Mesendoderm (in vitro differentiated cells): ENCODE measurements around the gene TRAF7.

Experiments used
- DNase-seq: peaks from one replicate; pipeline ENCODE4 v3.0.0; 2013
- H2AK5ac ChIP-seq: 2 replicates; pipeline ENCODE4 v1.6.1; 2013; ENCODE audit warnings: low read length, inconsistent platforms
- H2BK120ac ChIP-seq: 2 replicates; pipeline ENCODE4 v1.6.1; 2013; ENCODE audit warnings: low read depth, mild to moderate bottlenecking, low read length, moderate library complexity, mixed read lengths
- H2BK15ac ChIP-seq: replicated peaks from 2 replicates; pipeline ENCODE4 v1.6.1; 2013; ENCODE audit warnings: low read depth, mild to moderate bottlenecking, moderate library complexity
- H2BK5ac ChIP-seq: 2 replicates; pipeline ENCODE4 v1.6.1; 2013; ENCODE audit warnings: low read length, inconsistent platforms
- H3K18ac ChIP-seq: 2 replicates; pipeline ENCODE4 v1.6.1; 2013; ENCODE audit warnings: mild to moderate bottlenecking, low read length, mixed read lengths
- H3K23ac ChIP-seq: one replicate; pipeline ENCODE4 v1.6.1; 2013; ENCODE audit warnings: low read length
- H3K27ac ChIP-seq: 2 replicates; pipeline ENCODE4 v1.5.1; 2013; ENCODE audit warnings: low read depth, mild to moderate bottlenecking, inconsistent platforms, low read length, moderate library complexity
- H3K27me3 ChIP-seq: 2 replicates; pipeline ENCODE4 v1.6.1; 2013; ENCODE audit warnings: low read length, control low read depth, mild to moderate bottlenecking, inconsistent platforms; ENCODE audit not compliant: insufficient read depth, poor library complexity
- H3K36me3 ChIP-seq: 2 replicates; pipeline ENCODE4 v1.6.1; 2013; ENCODE audit warnings: low read length, inconsistent platforms; ENCODE audit not compliant: control insufficient read depth, insufficient read depth
- H3K4ac ChIP-seq: one replicate; pipeline ENCODE4 v1.6.1; 2013; ENCODE audit warnings: low read depth, mild to moderate bottlenecking, low read length, moderate library complexity
- H3K4me1 ChIP-seq: 2 replicates; pipeline ENCODE4 v1.6.1; 2013; ENCODE audit warnings: low read depth, low read length, inconsistent platforms; ENCODE audit not compliant: control insufficient read depth
- H3K4me2 ChIP-seq: 2 replicates; pipeline ENCODE4 v1.6.1; 2013; ENCODE audit warnings: low read length
- H3K4me3 ChIP-seq: 2 replicates; pipeline ENCODE4 v1.5.1; 2013; ENCODE audit warnings: mild to moderate bottlenecking, low read length
- H3K56ac ChIP-seq: one replicate; pipeline ENCODE4 v1.6.1; 2013; ENCODE audit warnings: low read length
- H3K79me1 ChIP-seq: 2 replicates; pipeline ENCODE4 v1.6.1; 2013; ENCODE audit warnings: low read length, inconsistent platforms
- H3K79me2 ChIP-seq: 2 replicates; pipeline ENCODE4 v1.6.1; 2013; ENCODE audit warnings: mild to moderate bottlenecking, low read length; ENCODE audit not compliant: control insufficient read depth, insufficient read depth
- H3K9ac ChIP-seq: 2 replicates; pipeline ENCODE4 v1.6.1; 2013; ENCODE audit warnings: low read length, inconsistent platforms
- H4K5ac ChIP-seq: one replicate; pipeline ENCODE4 v1.6.1; 2013; ENCODE audit warnings: low read length
- H4K8ac ChIP-seq: one replicate; pipeline ENCODE4 v1.6.1; 2013; ENCODE audit warnings: low read depth, mild to moderate bottlenecking, control low read depth, low read length, moderate library complexity
- WGBS: extraction: QIAGEN DNeasy Blood & Tissue Kit; methylation state at CpG from one replicate; pipeline ENCODE4 v1.1.7; 2013; ENCODE audit warnings: low lambda C conversion rate, missing lambda C conversion rate; ENCODE audit not compliant: insufficient coverage; ENCODE audit errors: extremely low coverage; 5-methylcytosine and 5-hydroxymethylcytosine counted together

Gene TRAF7

DNA sequence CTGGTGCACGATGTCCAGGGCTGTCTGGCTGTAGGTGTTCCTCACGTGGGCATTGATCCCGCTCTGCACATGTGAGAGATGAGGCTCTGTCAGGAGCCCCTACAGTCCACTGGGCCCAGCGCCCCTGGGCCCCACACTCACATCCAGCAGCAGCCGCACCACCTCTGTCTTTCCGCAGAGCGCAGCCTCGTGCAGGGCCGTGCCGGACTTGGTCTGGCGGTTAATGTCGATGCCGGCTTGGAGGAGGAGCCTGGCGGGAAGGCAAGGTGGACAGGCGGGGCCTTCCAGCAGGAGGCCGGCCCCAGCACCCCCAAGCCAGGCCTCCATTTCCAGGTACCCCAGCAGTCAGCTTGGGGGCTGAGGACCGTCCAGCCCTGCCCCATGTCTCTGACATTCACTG lies 31.6 kb downstream of the TRAF7 start:
- Histone ChIP-seq H3K4ac (no peak overlapping the region), H2AK5ac (no peak overlapping the region), H2BK5ac (no peak overlapping the region), H3K18ac (no peak overlapping the region), H3K79me2 (no peaks in the 10 kb centered on the region), H3K9ac (no peak overlapping the region), H3K4me1 (no peaks in the 10 kb centered on the region), H3K27ac (no peak overlapping the region), H4K5ac (no peak overlapping the region), H3K23ac (no peak overlapping the region), H3K36me3 (no peaks in the 10 kb centered on the region), H3K56ac (no peak overlapping the region), H4K8ac (no peak overlapping the region), H3K27me3 (no peaks in the 10 kb centered on the region), H2BK15ac (no peak overlapping the region), H2BK120ac (no peak overlapping the region), H3K4me3 (no peak overlapping the region), H3K4me2 (no peak overlapping the region), H3K79me1 (no peaks in the 10 kb centered on the region)
- DNase-seq, result no peak
- no CpG with 5 or more reads among the region's 17 CpGs for WGBS

DNA sequence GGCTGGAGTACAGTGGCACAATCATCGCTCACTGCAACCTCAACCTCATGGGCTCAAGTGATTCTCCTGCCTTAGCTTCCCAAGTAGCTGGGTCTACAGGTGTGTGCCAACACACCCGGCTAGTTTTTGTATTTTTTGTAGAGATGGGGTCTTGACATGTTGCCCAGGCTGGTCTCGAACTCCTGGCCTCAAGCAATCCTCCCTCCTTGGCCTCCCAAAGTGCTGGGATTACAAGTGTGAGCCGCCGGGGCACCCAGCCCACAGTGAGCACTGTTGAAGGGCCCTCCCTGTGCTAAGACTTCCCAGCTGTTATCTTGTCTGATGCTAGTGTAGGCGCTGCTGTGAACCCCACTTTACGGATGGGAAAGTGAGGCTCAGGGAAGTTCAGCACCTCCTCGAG lies 32.8 kb downstream of the TRAF7 start:
- H3K9ac ChIP-seq, result no peak overlapping the region
- DNase-seq, result no peak
- no peak overlapping the region for H3K23ac ChIP-seq
- H3K56ac ChIP-seq, result no peak overlapping the region
- H3K27me3 ChIP-seq, result no peaks in the 10 kb centered on the region
- no peak overlapping the region for H3K18ac ChIP-seq
- no peak overlapping the region for H3K27ac ChIP-seq
- no peaks in the 10 kb centered on the region for H3K36me3 ChIP-seq
- no peak overlapping the region for H3K4me3 ChIP-seq
- no peak overlapping the region for H3K4me2 ChIP-seq
- no peak overlapping the region for H4K8ac ChIP-seq
- H3K79me1 ChIP-seq, result no peaks in the 10 kb centered on the region
- no peak overlapping the region for H3K4ac ChIP-seq
- no peak overlapping the region for H2BK5ac ChIP-seq
- H2BK15ac ChIP-seq, result no peak overlapping the region
- no CpG with 5 or more reads among the region's 8 CpGs for WGBS
- H2BK120ac ChIP-seq, result no peak overlapping the region
- no peaks in the 10 kb centered on the region for H3K79me2 ChIP-seq
- H4K5ac ChIP-seq, result no peak overlapping the region
- H3K4me1 ChIP-seq, result no peaks in the 10 kb centered on the region
- no peak overlapping the region for H2AK5ac ChIP-seq

DNA sequence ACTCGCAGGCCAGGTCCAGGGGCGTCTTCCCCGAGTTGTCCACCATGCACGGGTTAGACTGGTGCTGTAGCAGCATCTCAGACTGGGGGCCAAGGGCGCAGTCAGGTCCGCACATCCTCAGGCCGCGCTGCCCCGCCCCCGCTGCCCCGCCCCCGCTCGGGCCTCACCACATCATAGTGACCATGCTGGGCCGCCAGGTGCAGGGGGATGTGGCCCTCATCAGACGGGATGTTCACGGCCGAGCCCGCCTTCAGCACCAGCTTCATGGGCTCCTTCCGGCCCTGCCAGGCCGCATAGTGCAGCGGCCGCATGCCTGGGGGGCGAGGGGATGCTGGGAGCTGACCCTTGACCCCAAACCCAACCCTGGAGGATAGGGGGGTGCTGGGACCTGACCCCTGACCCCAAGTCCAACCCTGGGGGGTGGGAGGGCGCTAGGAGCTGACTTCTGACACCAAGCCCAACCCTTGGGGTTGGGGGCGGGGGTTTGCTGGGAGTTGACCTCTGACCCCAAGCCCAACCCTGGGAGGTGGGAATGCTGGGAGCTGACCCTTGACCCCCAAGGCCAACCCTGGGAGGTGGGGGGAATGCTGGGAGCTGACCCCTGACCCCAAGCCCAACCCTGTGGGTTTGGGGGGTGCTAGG lies 33.8 kb downstream of the TRAF7 start:
- no peak overlapping the region for H2BK5ac ChIP-seq
- H3K79me2 ChIP-seq, result no peaks in the 10 kb centered on the region
- no peak overlapping the region for H2AK5ac ChIP-seq
- no CpG with 5 or more reads among the region's 25 CpGs for WGBS
- no peak overlapping the region for H4K5ac ChIP-seq
- no peak overlapping the region for H3K4me3 ChIP-seq
- H2BK120ac ChIP-seq, result no peak overlapping the region
- H3K23ac ChIP-seq, result no peak overlapping the region
- no peak overlapping the region for H3K56ac ChIP-seq
- H3K27ac ChIP-seq, result no peak overlapping the region
- H3K18ac ChIP-seq, result no peak overlapping the region
- DNase-seq, result no peak
- no peak overlapping the region for H3K4me2 ChIP-seq
- H2BK15ac ChIP-seq, result no peak overlapping the region
- no peak overlapping the region for H3K9ac ChIP-seq
- no peak overlapping the region for H4K8ac ChIP-seq
- no peaks in the 10 kb centered on the region for H3K4me1 ChIP-seq
- no peaks in the 10 kb centered on the region for H3K79me1 ChIP-seq
- no peak overlapping the region for H3K4ac ChIP-seq
- H3K27me3 ChIP-seq, result no peaks in the 10 kb centered on the region
- H3K36me3 ChIP-seq, result no peaks in the 10 kb centered on the region

DNA sequence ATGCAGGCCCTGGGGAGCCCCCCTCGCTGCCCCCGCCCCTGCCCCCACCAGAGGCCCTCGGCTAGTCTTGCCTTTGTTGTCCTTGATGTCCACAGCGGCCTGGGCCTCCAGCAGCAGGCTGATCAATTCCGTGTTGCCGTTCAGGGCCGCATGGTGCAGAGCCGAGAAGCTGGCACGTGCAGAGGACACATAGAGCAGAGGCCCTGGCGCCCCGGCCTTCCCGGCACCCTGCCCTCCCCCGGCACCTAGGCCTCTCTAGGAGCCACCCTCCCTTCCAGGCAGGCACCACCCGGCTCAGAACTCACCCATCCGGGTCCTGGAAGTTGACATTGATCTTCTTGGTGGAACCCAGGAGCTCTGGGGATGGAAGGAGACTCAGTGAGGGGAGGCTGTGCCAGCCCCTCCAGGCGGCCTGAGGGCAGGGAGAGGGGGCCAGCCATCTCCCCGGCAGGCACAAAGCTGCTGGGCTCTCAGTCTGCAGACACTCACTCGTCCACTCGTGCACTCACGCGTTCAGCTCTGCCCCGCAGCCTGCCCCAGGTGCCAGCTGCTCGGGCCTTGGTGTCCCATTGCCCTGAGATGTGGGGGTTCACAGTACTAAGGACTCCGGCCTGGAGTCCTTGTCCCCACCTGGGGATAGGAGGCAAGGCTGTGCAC lies 34.5 kb downstream of the TRAF7 start:
- Histone ChIP-seq H3K4me3 (no peak overlapping the region), H3K27ac (no peak overlapping the region), H2BK120ac (no peak overlapping the region), H3K23ac (no peak overlapping the region), H2BK5ac (no peak overlapping the region), H3K79me1 (no peaks in the 10 kb centered on the region), H3K9ac (no peak overlapping the region), H4K8ac (no peak overlapping the region), H3K36me3 (no peaks in the 10 kb centered on the region), H3K79me2 (no peaks in the 10 kb centered on the region), H3K56ac (no peak overlapping the region), H3K4me2 (no peak overlapping the region), H3K4ac (no peak overlapping the region), H3K4me1 (no peaks in the 10 kb centered on the region), H3K18ac (no peak overlapping the region), H4K5ac (no peak overlapping the region), H2AK5ac (no peak overlapping the region), H3K27me3 (no peaks in the 10 kb centered on the region), H2BK15ac (no peak overlapping the region)
- no peak for DNase-seq
- WGBS, result no CpG with 5 or more reads among the region's 24 CpGs

DNA sequence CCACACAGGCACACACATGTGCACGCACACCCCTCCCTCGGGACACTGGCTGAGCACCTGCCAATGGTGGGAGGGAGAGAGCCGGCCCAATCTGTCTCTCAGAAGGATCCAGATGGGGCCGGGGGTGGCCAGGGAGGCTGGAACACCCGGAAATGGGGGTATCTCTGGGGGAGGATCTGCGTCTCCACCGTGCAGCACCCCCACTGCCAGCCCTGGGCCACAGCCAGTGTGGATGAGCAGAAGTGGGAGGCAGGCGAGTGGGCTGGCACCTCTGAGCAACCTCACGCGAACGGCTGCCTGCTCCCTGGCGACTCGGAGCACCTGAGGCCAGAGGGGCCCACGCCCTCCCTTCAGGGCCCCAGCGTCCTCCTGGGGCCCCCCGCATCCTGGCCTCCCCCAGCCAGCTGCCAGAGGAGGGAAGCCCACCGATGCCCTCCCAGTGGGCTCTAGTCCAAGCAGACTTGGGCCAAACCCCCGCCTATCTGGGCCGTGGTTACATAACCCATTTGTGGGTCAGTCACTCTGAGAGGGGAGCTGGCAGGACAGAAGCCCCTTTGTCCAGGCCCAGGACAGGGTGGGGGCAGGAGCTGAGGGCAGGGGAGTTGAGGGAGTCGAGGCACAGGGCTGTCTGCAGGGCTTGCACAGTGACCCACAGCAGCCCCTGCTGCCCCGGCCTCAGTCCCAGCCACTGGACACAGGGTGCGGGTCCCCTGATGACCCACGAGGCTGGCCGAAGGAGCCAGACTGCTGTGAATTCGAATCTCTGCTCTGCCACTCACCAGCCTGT lies 35.3 kb downstream of the TRAF7 start:
- DNase-seq, result no peak
- H3K18ac ChIP-seq, result no peak overlapping the region
- no peak overlapping the region for H3K4ac ChIP-seq
- no peak overlapping the region for H2BK120ac ChIP-seq
- H3K27ac ChIP-seq, result no peak overlapping the region
- H3K27me3 ChIP-seq, result no peaks in the 10 kb centered on the region
- H3K4me1 ChIP-seq, result no peaks in the 10 kb centered on the region
- no peaks in the 10 kb centered on the region for H3K79me1 ChIP-seq
- H3K9ac ChIP-seq, result no peak overlapping the region
- H3K4me3 ChIP-seq, result no peak overlapping the region
- no peak overlapping the region for H3K4me2 ChIP-seq
- no peak overlapping the region for H4K5ac ChIP-seq
- H2BK15ac ChIP-seq, result no peak overlapping the region
- WGBS, result no CpG with 5 or more reads among the region's 25 CpGs
- no peak overlapping the region for H3K23ac ChIP-seq
- no peaks in the 10 kb centered on the region for H3K36me3 ChIP-seq
- no peak overlapping the region for H4K8ac ChIP-seq
- H3K56ac ChIP-seq, result no peak overlapping the region
- H2AK5ac ChIP-seq, result no peak overlapping the region
- no peaks in the 10 kb centered on the region for H3K79me2 ChIP-seq
- no peak overlapping the region for H2BK5ac ChIP-seq
